NCI-H187 (cell line): Measurements from ENCODE around the gene CHAC1.

Experiments
- DNase-seq, 2 experiments: peaks; one replicate each; lab custom pipeline; 2025; lab: John Stamatoyannopoulos, UW

Gene CHAC1, protein sequence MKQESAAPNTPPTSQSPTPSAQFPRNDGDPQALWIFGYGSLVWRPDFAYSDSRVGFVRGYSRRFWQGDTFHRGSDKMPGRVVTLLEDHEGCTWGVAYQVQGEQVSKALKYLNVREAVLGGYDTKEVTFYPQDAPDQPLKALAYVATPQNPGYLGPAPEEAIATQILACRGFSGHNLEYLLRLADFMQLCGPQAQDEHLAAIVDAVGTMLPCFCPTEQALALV

GRCh38 chr15:40952901-40953712, at the start of gene CHAC1:
Gene CHAC1, plus strand, starts transcription at chr15:40953471. Its CDS starts 113 bp downstream, at chr15:40953584.
- DNase-seq = peak; percentile 66 to 77

- DNase-seq = no peak
Observed at GRCh38 chr15:40904552-40905201, 48.6 kb upstream of the CHAC1 start.

- DNase-seq = peak; percentile 28 to 35
Observed at GRCh38 chr15:40906091-40906990, 46.9 kb upstream of the CHAC1 start.

- no peak for DNase-seq
Observed at GRCh38 chr15:40906991-40907802, 46.1 kb upstream of the CHAC1 start.

- no peak for DNase-seq
Observed at GRCh38 chr15:40908095-40908494, 45.2 kb upstream of the CHAC1 start.

DNA sequence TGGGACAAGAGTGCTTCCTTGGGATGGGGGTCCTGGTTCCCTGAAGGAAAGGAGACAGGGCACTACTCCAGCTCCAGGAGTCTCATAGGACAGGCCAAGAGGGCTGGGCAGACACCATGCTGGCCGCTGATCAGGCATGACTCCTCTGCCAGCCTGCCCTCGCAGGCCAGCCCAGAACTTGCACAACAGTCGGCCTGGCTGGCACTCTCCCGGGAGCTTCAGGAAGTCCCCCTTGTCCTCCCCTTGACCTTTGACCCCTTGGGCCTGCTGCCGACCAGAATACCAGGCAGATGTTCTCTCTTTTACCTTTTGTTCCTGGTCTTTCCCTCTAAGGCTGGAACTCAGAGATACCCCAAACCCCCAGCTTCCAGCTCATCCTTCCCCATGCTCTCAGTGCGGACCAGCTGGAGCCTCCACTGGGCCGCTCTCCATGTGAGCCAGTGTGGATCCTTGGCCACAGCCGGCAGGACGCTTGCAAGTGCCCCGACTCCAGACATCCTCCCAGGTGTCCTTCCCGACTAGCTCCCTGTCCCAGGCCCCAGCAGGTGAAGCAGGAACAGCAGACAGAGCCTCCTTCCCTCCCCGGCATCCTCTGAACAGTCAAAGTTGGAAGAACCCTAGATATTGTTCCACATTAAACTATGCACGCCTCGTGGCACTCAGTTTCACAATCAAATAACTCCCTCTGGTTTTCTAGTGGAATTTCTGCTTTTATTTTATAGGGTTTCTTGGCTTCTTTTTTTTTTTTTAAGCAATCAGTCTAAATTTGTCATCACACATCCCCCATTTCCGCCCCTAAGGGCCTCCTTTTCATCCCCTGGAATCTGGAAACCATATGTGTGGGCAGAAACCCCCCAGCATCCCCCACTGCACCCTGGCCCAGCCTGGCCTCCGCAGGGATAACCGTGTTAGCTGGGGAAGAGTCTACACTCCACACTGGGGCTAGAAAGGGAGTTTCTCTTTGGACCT, 43.3 kb upstream of the CHAC1 start:
- DNase-seq = no peak

- no peak for DNase-seq
Observed at GRCh38 chr15:40911141-40911540, 42.1 kb upstream of the CHAC1 start.

- DNase-seq = no peak
Observed at GRCh38 chr15:40911693-40912092, 41.6 kb upstream of the CHAC1 start.

DNA sequence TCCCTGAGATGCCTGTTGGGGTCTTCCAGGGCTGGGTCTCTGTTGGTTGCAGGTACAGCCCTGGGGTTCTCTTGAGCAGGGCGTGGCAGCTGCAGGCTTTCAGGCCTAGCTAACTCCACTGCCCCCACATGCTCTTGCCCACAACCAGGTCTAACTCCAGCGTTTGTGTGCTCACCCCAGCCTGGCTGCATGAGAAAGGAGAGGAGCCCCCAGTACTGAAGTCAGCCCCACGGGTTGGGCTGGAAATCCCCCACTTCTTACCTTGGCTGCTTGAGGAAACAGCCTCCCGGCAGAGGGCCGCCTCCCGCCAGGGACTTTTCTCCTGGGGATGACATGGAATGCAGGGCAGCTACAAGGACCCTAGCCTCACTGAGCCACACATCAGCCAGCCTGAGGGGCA, 40.8 kb upstream of the CHAC1 start:
- DNase-seq = no peak

- no peak for DNase-seq
Observed at GRCh38 chr15:40914013-40914412, 39.3 kb upstream of the CHAC1 start.

DNA sequence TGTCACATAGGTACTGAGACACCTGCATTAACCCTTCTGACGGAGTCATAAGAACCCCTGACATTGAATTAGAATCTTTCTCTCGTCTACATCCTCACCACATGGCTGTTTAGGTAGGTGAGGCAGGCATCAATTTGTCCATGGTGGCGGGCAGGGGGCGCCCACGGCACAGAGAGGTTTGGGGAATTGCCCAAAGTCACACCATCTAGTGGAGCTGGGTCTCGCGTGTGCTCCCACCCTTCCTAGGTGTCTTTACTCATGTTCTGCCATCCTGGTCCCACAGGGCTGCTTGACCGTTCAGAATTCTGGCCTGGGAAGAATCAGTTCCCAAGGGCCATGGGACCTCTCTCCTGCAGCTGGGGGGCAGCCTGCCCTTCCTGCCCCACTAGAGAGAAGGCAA, 38.8 kb upstream of the CHAC1 start:
- DNase-seq = no peak

GRCh38 chr15:40915116-40915661, 38.1 kb upstream of the CHAC1 start:
- DNase-seq = no peak

DNA sequence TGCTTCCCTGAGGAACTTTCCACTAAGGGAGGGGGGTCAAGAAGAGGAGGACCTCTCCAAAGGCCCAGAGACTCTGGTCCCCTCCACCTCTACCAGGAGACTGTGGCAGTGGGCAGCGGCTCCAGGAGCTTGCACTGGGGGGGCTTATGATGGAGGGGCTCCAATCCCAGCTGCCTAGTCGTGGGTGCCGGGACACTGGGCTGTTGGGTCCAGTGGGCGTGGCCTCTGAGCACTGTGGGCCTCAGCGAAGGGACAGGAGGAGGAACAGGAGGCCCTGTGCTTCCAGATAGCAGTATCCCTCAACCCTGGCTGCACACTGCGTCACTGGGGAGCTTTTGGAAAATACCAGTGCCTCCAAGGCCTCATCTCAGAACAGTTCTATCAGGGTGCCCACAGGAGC, 37.6 kb upstream of the CHAC1 start:
- no peak for DNase-seq

- no peak for DNase-seq
Observed at GRCh38 chr15:40917585-40917984, 35.7 kb upstream of the CHAC1 start.

GRCh38 chr15:40918146-40918798, 35.0 kb upstream of the CHAC1 start:
- DNase-seq = no peak

DNA sequence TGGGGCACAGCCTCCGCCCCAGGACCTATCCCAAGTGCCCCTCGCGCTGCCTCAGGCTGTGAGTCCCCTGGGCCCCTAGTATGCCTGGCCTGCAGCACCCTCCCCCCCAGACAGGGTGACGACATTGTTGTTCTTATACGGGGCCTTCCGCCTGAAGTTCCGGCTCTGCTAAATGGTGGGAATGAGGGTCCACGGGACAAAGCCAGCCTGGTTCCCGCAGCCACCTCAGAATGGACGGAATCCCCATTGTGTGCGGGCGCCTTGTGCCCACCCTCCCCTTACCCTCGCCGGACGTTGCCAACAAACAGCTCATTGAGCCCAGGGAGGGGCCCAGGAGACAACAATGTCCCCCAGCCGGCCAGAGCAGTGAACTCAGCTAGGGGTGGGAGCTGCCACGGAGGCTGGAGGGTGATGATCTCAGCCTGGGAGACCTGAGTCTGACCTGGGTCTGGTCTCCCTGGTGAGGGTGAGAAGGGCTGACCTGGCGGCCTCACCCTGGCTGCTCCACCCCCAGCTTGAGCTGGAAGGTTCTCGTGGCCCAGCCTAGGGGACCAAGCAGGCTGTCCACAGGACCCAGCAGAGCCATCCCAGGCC, 34.4 kb upstream of the CHAC1 start:
- no peak for DNase-seq

GRCh38 chr15:40921949-40922607, 31.2 kb upstream of the CHAC1 start:
- DNase-seq = no peak

- no peak for DNase-seq
Observed at GRCh38 chr15:40922608-40923005, 30.7 kb upstream of the CHAC1 start.
